SK-N-SH (cell line): Measurements from ENCODE around the gene SOAT2. TPM values are rescaled to one million over a fixed set of nuclear protein-coding genes. Genes with fewer than 3 reads are reported as not detected.

Experiments used
- CTCF ChIA-PET: fragments of 300-600, 350-600 bp; formaldehyde crosslinking; extraction: SDS; loops from one replicate; lab custom pipeline; 2021; lab: Yijun Ruan, JAX
- POLR2A ChIA-PET: fragments of 350-600 bp; sonication (Branson Sonifier 250); formaldehyde crosslinking; extraction: SDS; loops from one replicate; lab custom pipeline; 2020; ENCODE audit warnings: antibody characterized with exemption, inconsistent platforms; lab: Yijun Ruan, JAX
- DNase-seq: peaks from one replicate; pipeline ENCODE4 v3.0.0; 2012
- H2AFZ ChIP-seq: fragments of 200-600 bp; sonication (generic); 2 replicates; pipeline ENCODE4 v1.8.1; 2016; ENCODE audit warnings: antibody characterized with exemption, mild to moderate bottlenecking, low read depth
- H3F3A ChIP-seq: fragments of 200-600 bp; sonication (generic); replicated peaks from 2 replicates; pipeline ENCODE3; 2016; ENCODE audit warnings: antibody characterized with exemption, mild to moderate bottlenecking; ENCODE audit not compliant: insufficient read depth
- H3K27ac ChIP-seq, 2 experiments: fragments of 200-500 bp in 1 of 2; fragments of 200-600 bp in 1 of 2; sonication (Bioruptor generic) in 1 of 2; sonication (generic), shearing (Covaris generic) in 1 of 2; 2 replicates each; pipeline versions ENCODE4 v1.5.1 to v1.6.1; 2014 to 2016; ENCODE audit warnings: low read depth in 2 of 2, inconsistent platforms in 1 of 2, low read length in 1 of 2, mild to moderate bottlenecking in 1 of 2, mixed read lengths in 1 of 2
- H3K27me3 ChIP-seq: fragments of 200-600 bp; sonication (generic), shearing (Covaris generic); 2 replicates; pipeline ENCODE4 v1.6.1; 2016; ENCODE audit warnings: mixed run types; ENCODE audit not compliant: insufficient read depth
- H3K36me3 ChIP-seq, 2 experiments: fragments of 200-500 bp in 1 of 2; fragments of 200-600 bp in 1 of 2; sonication (Bioruptor generic) in 1 of 2; sonication (generic) in 1 of 2; replicated peaks in 1 of 2; 2 replicates each; pipeline versions ENCODE3 to v1.5.1; 2014 to 2016; ENCODE audit warnings: low read length in 1 of 2, mild to moderate bottlenecking in 1 of 2; ENCODE audit not compliant: insufficient read depth in 2 of 2, control insufficient read depth in 1 of 2
- H3K4me1 ChIP-seq, 2 experiments: fragments of 200-500 bp in 1 of 2; fragments of 200-600 bp in 1 of 2; sonication (Bioruptor generic) in 1 of 2; sonication (generic), shearing (Covaris generic) in 1 of 2; 2 replicates each; pipeline versions ENCODE4 v1.5.1 to v1.6.1; 2014 to 2016; ENCODE audit warnings: low read depth in 1 of 2, low read length in 1 of 2, mixed run types in 1 of 2; ENCODE audit not compliant: insufficient read depth in 2 of 2, control insufficient read depth in 1 of 2
- H3K4me2 ChIP-seq: fragments of 200-600 bp; sonication (generic), shearing (Covaris generic); 2 replicates; pipeline ENCODE4 v1.6.1; 2017; ENCODE audit warnings: mixed run types
- H3K4me3 ChIP-seq, 2 experiments: fragments of 200-500 bp in 1 of 2; fragments of 200-600 bp in 1 of 2; sonication (Bioruptor generic) in 1 of 2; sonication (generic), shearing (Covaris generic) in 1 of 2; 2 replicates each; pipeline versions ENCODE4 v1.5.1 to v1.8.1; 2014 to 2016; ENCODE audit warnings: low read depth in 2 of 2, inconsistent platforms in 1 of 2, low read length in 1 of 2, mild to moderate bottlenecking in 1 of 2, mixed read lengths in 1 of 2, moderate library complexity in 1 of 2
- H3K79me2 ChIP-seq: fragments of 200-600 bp; sonication (generic); 2 replicates; pipeline ENCODE4 v1.8.1; 2017; ENCODE audit warnings: mild to moderate bottlenecking; ENCODE audit not compliant: insufficient read depth
- H3K9ac ChIP-seq: fragments of 200-600 bp; sonication (generic); 2 replicates; pipeline ENCODE4 v1.6.1; 2017; ENCODE audit warnings: mixed run types
- H3K9me2 ChIP-seq: fragments of 200-600 bp; sonication (generic); 2 replicates; pipeline ENCODE4 v1.6.1; 2017; ENCODE audit warnings: mixed run types
- H3K9me3 ChIP-seq: fragments of 200-600 bp; sonication (generic); 2 replicates; pipeline ENCODE4 v1.6.1; 2017; ENCODE audit warnings: mixed run types, mild to moderate bottlenecking, moderate library complexity
- H4K20me1 ChIP-seq: fragments of 200-600 bp; sonication (generic); 2 replicates; pipeline ENCODE4 v1.6.1; 2017; ENCODE audit warnings: mild to moderate bottlenecking, mixed run types; ENCODE audit not compliant: insufficient read depth
- CTCF ChIP-seq: fragments of 200-600 bp; sonication (generic); IDR thresholded peaks from 2 replicates; pipeline ENCODE4 v1.6.1; 2017; ENCODE audit warnings: antibody characterized with exemption, mild to moderate bottlenecking, moderate library complexity
- EZH2phosphoT487 ChIP-seq: fragments of 200-600 bp; sonication (generic); IDR thresholded peaks from 2 replicates; pipeline ENCODE4 v1.6.1; 2017; ENCODE audit warnings: low read depth, mixed run types, mild to moderate bottlenecking, antibody characterized with exemption, moderate library complexity, borderline replicate concordance
- FOXM1 ChIP-seq: IDR thresholded peaks from 2 replicates; pipeline ENCODE4 v1.4.0; 2012; ENCODE audit warnings: low read depth, mild to moderate bottlenecking
- GATA2 ChIP-seq: sonication (generic); formaldehyde crosslinking; IDR thresholded peaks from 2 replicates; pipeline ENCODE4 v1.5.0; 2020; ENCODE audit warnings: mild to moderate bottlenecking, missing genetic modification reagents
- IRF3 ChIP-seq: fragments of 150-350 bp; IDR thresholded peaks from 2 replicates; pipeline ENCODE4 v1.6.1; 2016; ENCODE audit warnings: mild to moderate bottlenecking, low read depth, low read length
- MEF2A ChIP-seq: IDR thresholded peaks from 2 replicates; pipeline ENCODE4 v1.4.0; 2012; ENCODE audit warnings: low read depth, borderline replicate concordance
- MXI1 ChIP-seq: IDR thresholded peaks from 2 replicates; pipeline ENCODE4 v1.6.1; 2012; ENCODE audit warnings: mild to moderate bottlenecking, low read depth, low read length, improper control_type of control experiment
- NFIC ChIP-seq: IDR thresholded peaks from 2 replicates; pipeline ENCODE4 v1.4.0; 2012; ENCODE audit warnings: borderline replicate concordance
- POLR2AphosphoS5 ChIP-seq: IDR thresholded peaks from 2 replicates; pipeline ENCODE4 v1.6.1; 2012; ENCODE audit warnings: low read depth, low read length
- RCOR1 ChIP-seq: fragments of 150-350 bp; IDR thresholded peaks from 2 replicates; pipeline ENCODE4 v1.6.1; 2017; ENCODE audit warnings: antibody characterized with exemption, low read length
- RXRA ChIP-seq: IDR thresholded peaks from 2 replicates; pipeline ENCODE4 v1.4.0; 2012; ENCODE audit warnings: low read depth, mild to moderate bottlenecking, borderline replicate concordance
- SIN3A ChIP-seq: IDR thresholded peaks from 2 replicates; pipeline ENCODE4 v1.6.1; 2012; ENCODE audit warnings: low read depth, mild to moderate bottlenecking, low read length, moderate library complexity, borderline replicate concordance
- TAF1 ChIP-seq: IDR thresholded peaks from 2 replicates; pipeline ENCODE4 v1.6.1; 2012; ENCODE audit warnings: low read depth, mild to moderate bottlenecking, low read length, moderate library complexity, borderline replicate concordance
- TCF12 ChIP-seq: IDR thresholded peaks from 2 replicates; pipeline ENCODE4 v1.4.0; 2012
- USF1 ChIP-seq: IDR thresholded peaks from 2 replicates; pipeline ENCODE4 v1.4.0; 2012; ENCODE audit warnings: low read depth, borderline replicate concordance
- USF2 ChIP-seq: fragments of 150-350 bp; IDR thresholded peaks from 2 replicates; pipeline ENCODE4 v1.6.1; 2017; ENCODE audit warnings: antibody characterized with exemption, low read length, low read depth, borderline replicate concordance
- WGBS: methylation state at CpG from one replicate; pipeline ENCODE4 v1.1.6; 2017; ENCODE audit warnings: low lambda C conversion rate; 5-methylcytosine and 5-hydroxymethylcytosine counted together
- polyA plus RNA-seq, 3 experiments: library from polyadenylated mRNA; depleted of rRNA; stranded (reverse); fragments of >200 nt; gene quantifications; 2 replicates each; pipeline ENCODE4 v1.2.3, GENCODE V29; 2012

Gene SOAT2
- polyA plus RNA-seq, 1 of the 3 experiments (the other 2 are of a cell fraction): 0.18 TPM

- peak overlapping the region; percentile 81 for H3K9ac ChIP-seq
- H3K27ac ChIP-seq: peak overlapping the region in 1 of 2 experiments; percentile 98; a peak in 3 of 4 replicates
- peaks cover 30% of the 10 kb centered on the region for H3F3A ChIP-seq
- CTCF ChIA-PET: interaction anchor here (1.4 to 7.6 kb wide), 4 partner anchors 19 to 43 kb away, joined by 3 to 385 read pairs (median 30); partner anchors contain the start of gene SPRYD3
- H3K79me2 ChIP-seq: peaks cover 10% of the 10 kb centered on the region; the same call in 1 of the 2 replicates
- WGBS: 94% methylated on average over 9 of the region's 9 CpGs
- peak overlapping the region; percentile 100 for H3K4me2 ChIP-seq
- peaks cover 10 to 21% of the 10 kb centered on the region in 2 experiments; a peak in 2 of 4 replicates for H3K4me1 ChIP-seq
- peak overlapping the region; percentile 74 for H2AFZ ChIP-seq
- POLR2A ChIA-PET: interaction anchor here (1.2 kb wide), 1 partner anchor 17 kb away, joined by 10 read pairs; the partner anchor contains the start of gene SPRYD3
- no peak for DNase-seq
- H3K4me3 ChIP-seq: peak overlapping the region; percentile 62 to 78
- no peaks in the 10 kb centered on the region for H4K20me1 ChIP-seq
- TF ChIP-seq TAF1 (no peak), MEF2A (no peak), CTCF (no peak), RXRA (no peak), POLR2AphosphoS5 (no peak), FOXM1 (no peak), RCOR1 (no peak), USF2 (no peak), SIN3A (no peak), EZH2phosphoT487 (no peak), USF1 (no peak), MXI1 (no peak), NFIC (no peak), IRF3 (no peak), TCF12 (no peak), GATA2 (CRISPR knock-in tag) (no peak)
- no peaks in the 10 kb centered on the region for H3K9me3 ChIP-seq
- no peaks in the 10 kb centered on the region for H3K9me2 ChIP-seq
- peaks cover 6 to 8% of the 10 kb centered on the region in 2 experiments for H3K36me3 ChIP-seq
- no peaks in the 10 kb centered on the region for H3K27me3 ChIP-seq
These were observed 6.5 kb upstream of the SOAT2 start for GRCh38 chr12:53096759-53097158.
